Endothelial cell of umbilical vein (primary cell): ENCODE results near the gene DNAJC11. TPM values are rescaled to one million over a fixed set of nuclear protein-coding genes. Genes with fewer than 3 reads are reported as not detected.

Experiments used
- BruUV-seq: library from RNA; stranded (reverse); fragments of 400-500 nt; replicated peaks from 2 replicates; lab custom pipeline; 2021; lab: Mats Ljungman, UMichigan
- CTCF ChIA-PET: fragments of 300-600, 350-600 bp; sonication (Branson Sonifier 250); formaldehyde crosslinking; loops from one replicate; lab custom pipeline; 2021; ENCODE audit warnings: antibody characterized with exemption, inconsistent platforms; lab: Charles Lee
- POLR2A ChIA-PET: fragments of 300-600, 350-600 bp; sonication (Branson Sonifier 250); formaldehyde crosslinking; loops from one replicate; lab custom pipeline; 2021; ENCODE audit warnings: antibody characterized with exemption, inconsistent platforms; lab: Charles Lee
- DNase-seq: peaks from one replicate; pipeline ENCODE4 v3.0.0-alpha.2; 2011; ENCODE audit warnings: low read depth, low spot score
- FAIRE-seq: peaks from 2 replicates; lab custom pipeline; 2011; peaks lifted over from hg19 to GRCh38; lab: Jason Lieb, UNC
- H2AFZ ChIP-seq: 2 replicates; pipeline ENCODE4 v1.6.0; 2012; ENCODE audit warnings: low read depth, low read length, control low read depth, inconsistent platforms
- H3K27ac ChIP-seq: 2 replicates; pipeline ENCODE4 v1.5.1; 2011; ENCODE audit warnings: low read depth, mild to moderate bottlenecking, control low read depth, low read length, moderate library complexity; ENCODE audit not compliant: insufficient read depth
- H3K27me3 ChIP-seq, 2 experiments: 2 replicates each; pipeline versions ENCODE4 v1.6.0 to v1.6.1; 2011; ENCODE audit warnings: low read length in 2 of 2, mixed read lengths in 1 of 2; ENCODE audit not compliant: control insufficient read depth in 2 of 2, insufficient read depth in 2 of 2
- H3K36me3 ChIP-seq, 2 experiments: 2 replicates in 1 of 2; 3 replicates in 1 of 2; pipeline ENCODE4 v1.5.1; 2011; ENCODE audit warnings: low read length in 2 of 2, mild to moderate bottlenecking in 1 of 2, moderate library complexity in 1 of 2; ENCODE audit not compliant: control insufficient read depth in 2 of 2, insufficient read depth in 2 of 2; ENCODE audit errors: extremely low read depth in 1 of 2
- H3K4me1 ChIP-seq: 3 replicates; pipeline ENCODE4 v1.5.1; 2011; ENCODE audit warnings: mild to moderate bottlenecking, low read length; ENCODE audit not compliant: control insufficient read depth, insufficient read depth; ENCODE audit errors: extremely low read depth
- H3K4me2 ChIP-seq: 2 replicates; pipeline ENCODE4 v1.6.1; 2011; ENCODE audit warnings: low read length, control low read depth, mixed read lengths; ENCODE audit not compliant: insufficient read depth
- H3K4me3 ChIP-seq, 3 experiments: fragments of 200-600 bp in 1 of 3; sonication (generic), shearing (Covaris generic) in 1 of 3; replicated peaks in 1 of 3; 2 replicates each; pipeline ENCODE4 v1.5.1; 2011 to 2016; ENCODE audit warnings: control low read depth in 3 of 3, low read length in 3 of 3, mild to moderate bottlenecking in 2 of 3, inconsistent platforms in 1 of 3, low read depth in 1 of 3, moderate library complexity in 1 of 3; ENCODE audit not compliant: insufficient read depth in 1 of 3
- H3K79me2 ChIP-seq: 2 replicates; pipeline ENCODE4 v1.6.0; 2012; ENCODE audit warnings: low read length, inconsistent platforms; ENCODE audit not compliant: control insufficient read depth, insufficient read depth
- H3K9ac ChIP-seq: replicated peaks from 2 replicates; pipeline ENCODE3; 2011; ENCODE audit warnings: low read length, control low read depth; ENCODE audit not compliant: insufficient read depth; ENCODE audit errors: extremely low read depth
- H3K9me1 ChIP-seq: replicated peaks from 3 replicates; pipeline ENCODE4 v1.6.0; 2011; ENCODE audit warnings: mild to moderate bottlenecking, low read length; ENCODE audit not compliant: control insufficient read depth, insufficient read depth; ENCODE audit errors: extremely low read depth
- H3K9me3 ChIP-seq: replicated peaks from 2 replicates; pipeline ENCODE4 v1.5.1; 2012; ENCODE audit warnings: low read length, inconsistent platforms; ENCODE audit not compliant: control insufficient read depth, insufficient read depth
- H4K20me1 ChIP-seq: replicated peaks from 2 replicates; pipeline ENCODE3; 2011; ENCODE audit warnings: mild to moderate bottlenecking, low read length; ENCODE audit not compliant: control insufficient read depth, insufficient read depth; ENCODE audit errors: extremely low read depth
- CTCF ChIP-seq, 2 donors: IDR thresholded peaks; 1 replicate in 1 of 2; 2 replicates in 1 of 2; pipeline ENCODE4 v1.5.1; 2011; ENCODE audit warnings: low read length in 2 of 2, mild to moderate bottlenecking in 2 of 2, moderate library complexity in 2 of 2, control low read depth in 1 of 2, inconsistent platforms in 1 of 2, low read depth in 1 of 2; ENCODE audit not compliant: insufficient read depth in 1 of 2; ENCODE audit errors: extremely low read depth in 1 of 2
- EZH2 ChIP-seq: IDR thresholded peaks from 2 replicates; pipeline ENCODE4 v1.6.1; 2012; ENCODE audit warnings: borderline replicate concordance, low read depth, mild to moderate bottlenecking, moderate library complexity, low read length, inconsistent platforms; ENCODE audit not compliant: severe bottlenecking
- FOS ChIP-seq: IDR thresholded peaks from 2 replicates; pipeline ENCODE4 v1.6.1; 2011; ENCODE audit warnings: mild to moderate bottlenecking, low read length, moderate library complexity, borderline replicate concordance; ENCODE audit not compliant: insufficient read depth
- GATA2 ChIP-seq: IDR thresholded peaks from 2 replicates; pipeline ENCODE4 v1.7.0; 2011; ENCODE audit warnings: low read depth, mild to moderate bottlenecking, moderate library complexity, mixed read lengths, low read length; ENCODE audit not compliant: insufficient read length, insufficient read depth
- JUN ChIP-seq: IDR thresholded peaks from 2 replicates; pipeline ENCODE4 v1.6.1; 2011; ENCODE audit warnings: borderline replicate concordance, low read depth; ENCODE audit not compliant: insufficient read length, insufficient read depth
- MAX ChIP-seq: IDR thresholded peaks from 2 replicates; pipeline ENCODE4 v1.6.1; 2011; ENCODE audit not compliant: insufficient read depth, insufficient read length
- MYC ChIP-seq: IDR thresholded peaks from one replicate; pipeline ENCODE4 v1.6.1; 2011; ENCODE audit warnings: mild to moderate bottlenecking, low read depth, low read length
- POLR2A ChIP-seq: IDR thresholded peaks from 2 replicates; pipeline ENCODE4 v1.6.1; 2012; ENCODE audit warnings: low read depth, mild to moderate bottlenecking, control low read depth, low read length
- POLR2AphosphoS5 ChIP-seq: IDR thresholded peaks from 2 replicates; pipeline ENCODE4 v1.6.1; 2012; ENCODE audit warnings: low read depth, mild to moderate bottlenecking, control low read depth, low read length, moderate library complexity; ENCODE audit not compliant: insufficient read depth
- dilution Hi-C: fragments of 300-500 bp; cut with MboI; formaldehyde crosslinking; loops from one replicate; pipeline ENCODE4 v1.15.0; 2019; ENCODE audit warnings: low sequenced_read_pairs; ENCODE audit not compliant: extremely low pct_ligation_motif_present
- intact Hi-C: fragments of 100-400 bp; cut with micrococcal nuclease; formaldehyde crosslinking; loops from one replicate; pipeline ENCODE4 v1.10.0; 2022
- polyA plus RNA-seq, 4 experiments: library from polyadenylated mRNA; depleted of rRNA in 3 of 4; stranded (reverse) in 3 of 4; unstranded in 1 of 4; fragments of >200 nt; gene quantifications; 2 replicates each; pipeline versions ENCODE4 v1.2.1 to v1.2.3, GENCODE V29; 2011 to 2012; ENCODE audit warnings: missing spikeins in 1 of 4
- total RNA-seq: library from RNA; stranded (reverse); gene quantifications from 2 replicates; pipeline ENCODE4 v1.2.3, GENCODE V29; 2021

DNAJC11 gene
- total and polyA plus RNA-seq, 2 donors (not counting 3 experiments of a cell fraction or from before 2014, with no cell fraction given): 31.1 to 64.3 TPM

GRCh38 chr1:6627841-6628545 is 73.6 kb downstream of the DNAJC11 start:
- CTCF ChIA-PET: no interaction called here
- dilution Hi-C loops: no loop called here
- no TSS peak for BruUV-seq
- H3K4me2 ChIP-seq: no peak overlapping the region
- no peaks in the 10 kb centered on the region for H3K27me3 ChIP-seq
- peaks cover 4% of the 10 kb centered on the region for H3K4me1 ChIP-seq
- no peak overlapping the region for H3K27ac ChIP-seq
- FAIRE-seq (no peak), DNase-seq (no peak)
- H3K9me1 ChIP-seq: no peaks in the 10 kb centered on the region
- H3K36me3 ChIP-seq: peaks cover 9 to 26% of the 10 kb centered on the region in 2 experiments
- H3K9me3 ChIP-seq: no peaks in the 10 kb centered on the region
- no peak overlapping the region for H3K9ac ChIP-seq
- H4K20me1 ChIP-seq: no peaks in the 10 kb centered on the region
- no peak overlapping the region for H3K4me3 ChIP-seq
- no peak overlapping the region for H2AFZ ChIP-seq
- intact Hi-C loops: loop anchor here (5.0 kb wide), 1 partner anchor 141 kb away; no protein-coding TSS in a partner anchor
- no peak for TF ChIP-seq CTCF (IDR thresholded peaks at IDR 0.05; ENCODE audit: extremely low read depth in 1 of 2, insufficient read depth in 1 of 2, low read depth in 1 of 2, low read length in 2 of 2)
- no peak for TF ChIP-seq JUN
- no peak for TF ChIP-seq MYC
- TF ChIP-seq POLR2A: no peak
- no peak for TF ChIP-seq MAX
- no peak for TF ChIP-seq FOS
- TF ChIP-seq GATA2: no peak
- no peak for TF ChIP-seq EZH2
- no peak for TF ChIP-seq POLR2AphosphoS5
- POLR2A ChIA-PET: no interaction called here
- peaks cover 21% of the 10 kb centered on the region for H3K79me2 ChIP-seq
